ENCODE results near the gene UTP14A.

DNA sequence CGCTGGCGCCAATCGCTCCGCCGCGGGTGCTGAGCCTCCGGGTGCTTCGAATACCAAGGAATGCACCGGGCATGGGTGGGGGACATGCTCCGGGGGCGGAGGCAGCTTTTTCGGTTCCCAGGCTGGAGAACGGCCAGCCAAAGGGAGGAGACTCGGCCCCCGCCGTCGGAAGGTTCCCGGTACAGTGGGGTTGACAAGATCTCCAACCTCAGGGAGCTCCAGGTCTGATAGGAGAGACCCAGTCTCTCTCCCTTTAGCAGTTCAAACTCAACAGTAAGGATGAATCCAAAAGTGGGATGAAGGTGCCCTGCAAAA lies 47.3 kb downstream of the UTP14A start:
- TF ChIP-seq EZH2 (IDR thresholded peaks at IDR 0.05; ENCODE audit: insufficient read depth, poor library complexity, severe bottlenecking) (no peak), EZH2phosphoT487 (IDR thresholded peaks at IDR 0.05; ENCODE audit: insufficient read depth, low read depth) (no peak)

All from GM23248 (cell line).